Skin epidermis (tissue), 12 donors: ENCODE measurements around the gene S100PBP.
A peak's percentile ranks its signal among the peaks of the same experiment; 100 is the strongest.

Experiments used
- H3K27ac ChIP-seq, 21 experiments: fragments of 200-600 bp; sonication (generic) in 11 of 21; one replicate each; pipeline ENCODE4 v1.5.0; 2020; ENCODE audit warnings: mild to moderate bottlenecking in 3 of 21, inconsistent platforms in 2 of 21, moderate library complexity in 2 of 21
- H3K4me3 ChIP-seq, 7 experiments: fragments of 200-600 bp; sonication (generic) in 2 of 7; one replicate each; pipeline ENCODE4 v1.5.0; 2020; ENCODE audit warnings: inconsistent platforms in 2 of 7, mild to moderate bottlenecking in 2 of 7, moderate library complexity in 1 of 7

The S100PBP gene

DNA sequence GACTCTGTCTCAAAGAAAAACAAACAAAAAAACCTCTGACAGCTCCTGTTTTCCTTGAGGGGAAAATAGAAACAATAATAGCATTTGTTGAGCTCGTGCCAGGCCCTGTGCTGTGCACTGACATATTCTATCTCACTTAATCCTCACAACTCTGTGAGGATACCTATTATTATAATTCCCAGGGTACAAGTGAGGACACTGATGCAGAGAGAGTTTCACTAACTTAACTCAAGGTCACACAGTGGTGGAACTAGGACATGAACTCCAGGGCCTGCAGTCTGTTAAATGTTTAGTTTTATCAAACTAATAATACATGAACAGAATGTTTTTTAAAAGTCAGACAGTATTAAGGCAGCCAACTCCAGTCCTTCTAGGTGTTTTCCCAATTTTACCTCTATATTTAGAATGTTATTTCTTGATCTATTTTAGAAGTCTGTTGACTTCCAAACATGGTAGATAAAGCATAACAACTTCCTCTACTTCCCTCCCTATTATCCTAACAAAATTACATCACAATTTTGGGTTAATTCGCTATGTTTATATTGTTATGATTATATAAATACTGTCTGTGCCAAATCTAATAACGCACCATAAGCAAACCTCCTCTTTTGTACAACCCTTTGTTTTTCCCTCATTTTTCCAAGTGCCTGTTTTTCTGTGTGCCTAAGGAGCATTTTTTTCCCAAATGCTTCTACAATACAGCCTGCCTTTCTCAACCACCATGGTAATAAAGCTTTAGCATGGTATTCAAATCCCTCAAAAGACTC lies 48.4 kb downstream of the S100PBP start:
- H3K4me3 ChIP-seq = no peak overlapping the region
- no peak overlapping the region for H3K27ac ChIP-seq

GRCh38 chr1:32867151-32867550 lies 49.7 kb downstream of the S100PBP start:
- no peak overlapping the region for H3K27ac ChIP-seq
- H3K4me3 ChIP-seq = no peak overlapping the region

DNA sequence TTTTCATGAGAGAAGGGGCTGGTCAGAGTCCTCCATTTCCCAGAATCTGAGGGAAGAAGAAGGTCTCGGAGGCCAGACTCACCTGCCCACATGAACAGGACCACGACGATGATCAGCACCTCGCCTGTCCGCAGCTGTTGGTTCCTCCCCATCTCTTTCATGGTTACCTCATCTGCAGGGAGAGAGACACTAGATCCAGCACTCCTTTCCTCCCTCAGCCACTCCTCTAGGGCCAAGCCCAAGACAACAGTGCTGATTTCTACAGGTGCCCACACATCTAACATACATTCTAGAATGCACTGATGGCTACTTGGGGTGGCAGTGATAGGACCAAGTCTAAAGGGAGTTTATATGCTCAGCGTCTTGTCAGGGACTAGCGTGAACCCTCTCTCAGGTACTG lies 50.2 kb downstream of the S100PBP start:
- Histone ChIP-seq H3K4me3 (no peak overlapping the region), H3K27ac (no peak overlapping the region)

- H3K27ac ChIP-seq = no peak overlapping the region
- H3K4me3 ChIP-seq = no peak overlapping the region
These were observed 50.6 kb downstream of the S100PBP start for GRCh38 chr1:32868085-32868484.

DNA sequence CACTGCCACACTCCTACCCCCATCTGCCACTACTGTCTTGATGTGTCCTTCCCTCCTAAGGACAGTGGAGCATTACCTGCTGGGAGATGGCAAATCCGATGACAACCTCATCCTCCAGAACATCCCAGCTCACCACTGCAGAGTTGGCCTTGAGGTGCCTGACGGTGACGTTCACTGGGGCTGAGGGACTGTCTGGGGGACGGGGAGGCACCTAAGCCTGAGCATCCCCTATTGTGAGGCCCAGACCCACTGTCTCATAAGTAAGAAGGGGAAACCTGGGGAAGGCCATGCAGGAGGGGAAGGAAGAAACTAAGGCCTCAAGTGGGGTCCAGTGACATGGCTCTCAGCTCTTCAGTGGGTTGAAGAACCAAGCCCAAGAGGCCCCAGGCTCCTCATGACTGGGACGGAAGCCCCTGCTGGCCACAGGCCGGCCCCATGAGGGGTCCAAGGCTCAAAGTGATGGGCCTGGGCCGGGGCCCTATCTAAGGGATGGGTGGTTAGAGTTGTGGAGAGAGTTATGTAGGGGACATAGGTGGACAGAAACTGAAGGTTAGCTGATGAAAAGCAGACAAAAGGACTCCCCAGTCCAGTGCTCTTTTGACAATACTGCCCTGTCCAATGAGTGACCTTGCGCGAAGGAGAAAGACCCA lies 51.5 kb downstream of the S100PBP start:
- Histone ChIP-seq H3K4me3 (no peak overlapping the region), H3K27ac (no peak overlapping the region)

DNA sequence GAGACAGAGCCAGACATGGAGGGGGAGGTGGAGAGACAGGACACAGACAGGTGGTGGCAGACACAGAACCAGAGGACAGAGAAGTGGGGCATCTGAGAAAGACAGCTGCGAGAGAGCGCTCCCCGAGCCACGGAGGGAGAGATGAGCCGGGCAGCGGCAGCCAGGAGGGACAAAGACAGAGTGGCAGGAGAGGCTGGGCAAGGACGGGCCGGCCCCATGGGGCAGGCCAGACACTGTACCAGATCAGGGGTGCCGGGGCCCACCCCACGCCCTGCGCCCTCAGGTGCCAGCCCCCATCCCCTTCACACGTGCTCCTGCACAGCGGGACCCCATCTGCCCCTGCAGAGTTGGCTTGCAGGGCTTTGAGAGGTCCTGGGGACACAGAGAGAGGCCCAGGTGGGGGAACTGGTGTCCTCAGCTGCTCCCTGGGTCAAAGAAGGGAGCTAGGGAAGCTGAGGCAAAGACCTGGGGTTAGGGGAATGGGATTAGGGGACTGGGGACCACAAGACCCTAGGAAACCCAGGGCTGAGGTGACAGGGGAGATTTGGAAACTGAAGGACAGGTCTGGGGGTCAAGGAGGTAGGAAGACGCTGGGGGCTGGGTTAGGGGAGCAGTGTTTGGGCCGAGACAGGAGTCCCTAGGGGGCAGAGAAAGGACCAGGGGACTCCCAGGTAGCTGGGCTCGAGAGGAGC lies 52.6 kb downstream of the S100PBP start:
- Histone ChIP-seq H3K4me3 (peak overlapping the region in 1 of 7 experiments; percentile 42), H3K27ac (no peak overlapping the region)

DNA sequence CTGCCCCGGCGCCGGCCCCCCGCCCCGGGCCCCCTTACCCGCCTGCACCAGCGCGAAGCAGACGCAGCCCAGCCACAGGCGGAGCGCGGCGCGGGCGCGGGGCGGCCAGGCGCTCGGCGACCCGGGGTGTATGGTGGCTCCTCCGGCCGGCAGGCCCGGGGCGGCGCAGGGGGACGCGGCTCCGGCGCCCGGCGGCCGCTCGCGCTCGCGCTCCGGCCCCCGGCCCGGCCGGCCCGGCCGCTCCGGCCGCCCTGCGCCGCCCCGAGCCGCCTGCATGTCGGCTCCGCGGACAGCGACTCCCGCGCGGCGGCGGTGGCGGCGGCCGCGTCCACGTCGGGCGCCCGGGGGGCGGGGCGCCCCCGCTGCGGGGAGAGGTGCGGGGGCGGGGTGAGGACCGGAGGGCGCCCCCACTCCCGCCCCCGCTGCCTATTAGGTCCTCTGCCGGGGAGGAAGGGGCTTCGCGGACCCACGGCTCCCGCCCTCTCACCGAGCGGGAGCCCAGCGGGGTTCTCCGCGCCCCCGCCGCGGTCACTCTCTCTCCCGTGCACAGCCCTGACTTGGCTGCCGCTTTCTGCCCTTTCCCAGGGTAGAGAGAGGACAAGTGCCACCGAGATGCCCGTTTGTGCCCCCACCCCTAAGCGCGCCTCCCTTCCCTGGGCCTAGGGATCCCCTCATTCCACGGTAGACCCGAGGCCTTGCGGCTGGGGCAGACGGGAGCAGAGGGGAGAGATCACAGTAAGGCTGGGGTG lies 53.3 kb downstream of the S100PBP start, which contains the start of gene FNDC5:
TSS of gene FNDC5 (minus strand) at position 298 of the 749 bp plus-strand sequence.
- Histone ChIP-seq H3K4me3 (peak within 1 kb of the TSS in 5 of 7 experiments; percentile 12 to 42 (median 25)), H3K27ac (peak within 1 kb of the TSS in 1 of 21 experiments; percentile 33)

GRCh38 chr1:32871364-32872191 lies 54.1 kb downstream of the S100PBP start:
- H3K4me3 ChIP-seq = peak overlapping the region in 1 of 7 experiments; percentile 37
- H3K27ac ChIP-seq = peak overlapping the region in 1 of 21 experiments; percentile 33

DNA sequence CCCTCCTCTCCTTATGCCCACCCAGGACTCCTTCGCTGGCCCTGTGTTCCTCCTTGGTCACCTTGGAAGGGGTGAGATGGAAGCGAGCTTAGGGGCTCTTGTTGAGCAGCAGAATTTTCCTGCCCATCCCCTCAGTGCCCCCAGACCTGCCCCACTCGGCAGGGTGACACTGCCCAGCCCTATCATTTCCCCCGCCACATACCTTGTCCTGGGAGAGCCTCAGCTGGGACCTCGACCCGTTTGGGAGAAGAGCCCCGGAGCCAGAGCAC lies 54.7 kb downstream of the S100PBP start:
- H3K27ac ChIP-seq = no peak overlapping the region
- H3K4me3 ChIP-seq = no peak overlapping the region

GRCh38 chr1:32873484-32873883 lies 56.0 kb downstream of the S100PBP start:
- Histone ChIP-seq H3K4me3 (no peak overlapping the region), H3K27ac (no peak overlapping the region)

DNA sequence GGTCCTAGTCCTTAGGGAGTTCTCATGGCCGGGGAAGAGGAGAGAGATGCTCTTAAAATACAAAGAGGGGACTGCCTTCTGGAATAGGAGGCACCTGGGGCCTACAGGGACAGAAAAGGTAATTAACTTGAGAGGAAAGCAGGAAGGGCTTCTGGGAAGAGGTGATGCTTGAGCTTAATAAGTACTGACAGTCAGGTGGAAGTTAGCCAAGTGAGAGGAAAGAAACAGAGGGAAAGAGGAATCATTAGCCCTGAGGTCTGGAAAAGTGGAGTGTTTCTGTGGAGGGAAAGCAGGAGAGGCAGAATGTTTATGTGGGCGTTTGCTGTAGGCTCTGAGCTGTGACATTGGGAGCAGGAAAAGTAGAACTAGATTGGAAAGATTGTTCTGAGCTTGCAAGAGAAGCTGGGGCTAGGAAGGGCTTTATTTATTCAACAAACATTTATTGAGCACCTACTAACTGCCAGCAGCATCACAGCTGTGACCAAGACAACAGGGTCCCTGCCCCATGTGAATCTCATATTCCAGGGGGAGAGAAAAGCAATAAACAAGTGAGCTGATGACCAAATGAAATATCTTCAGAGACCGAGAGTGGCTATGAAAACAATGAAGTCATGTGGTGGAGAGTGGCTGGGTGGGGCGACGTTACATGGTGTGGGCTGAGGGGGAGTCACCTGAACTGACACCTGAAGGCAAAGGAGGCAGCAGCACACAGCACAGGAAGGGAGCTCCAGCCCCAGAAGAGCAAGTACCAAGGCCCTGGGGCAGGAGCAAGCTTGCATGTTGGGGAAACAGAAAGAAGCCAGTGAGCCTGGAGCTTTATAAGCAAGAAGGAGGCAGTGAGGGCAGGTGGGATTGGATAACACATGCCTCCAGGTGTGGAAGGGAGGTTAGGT lies 57.7 kb downstream of the S100PBP start:
- Histone ChIP-seq H3K27ac (no peak overlapping the region), H3K4me3 (no peak overlapping the region)

DNA sequence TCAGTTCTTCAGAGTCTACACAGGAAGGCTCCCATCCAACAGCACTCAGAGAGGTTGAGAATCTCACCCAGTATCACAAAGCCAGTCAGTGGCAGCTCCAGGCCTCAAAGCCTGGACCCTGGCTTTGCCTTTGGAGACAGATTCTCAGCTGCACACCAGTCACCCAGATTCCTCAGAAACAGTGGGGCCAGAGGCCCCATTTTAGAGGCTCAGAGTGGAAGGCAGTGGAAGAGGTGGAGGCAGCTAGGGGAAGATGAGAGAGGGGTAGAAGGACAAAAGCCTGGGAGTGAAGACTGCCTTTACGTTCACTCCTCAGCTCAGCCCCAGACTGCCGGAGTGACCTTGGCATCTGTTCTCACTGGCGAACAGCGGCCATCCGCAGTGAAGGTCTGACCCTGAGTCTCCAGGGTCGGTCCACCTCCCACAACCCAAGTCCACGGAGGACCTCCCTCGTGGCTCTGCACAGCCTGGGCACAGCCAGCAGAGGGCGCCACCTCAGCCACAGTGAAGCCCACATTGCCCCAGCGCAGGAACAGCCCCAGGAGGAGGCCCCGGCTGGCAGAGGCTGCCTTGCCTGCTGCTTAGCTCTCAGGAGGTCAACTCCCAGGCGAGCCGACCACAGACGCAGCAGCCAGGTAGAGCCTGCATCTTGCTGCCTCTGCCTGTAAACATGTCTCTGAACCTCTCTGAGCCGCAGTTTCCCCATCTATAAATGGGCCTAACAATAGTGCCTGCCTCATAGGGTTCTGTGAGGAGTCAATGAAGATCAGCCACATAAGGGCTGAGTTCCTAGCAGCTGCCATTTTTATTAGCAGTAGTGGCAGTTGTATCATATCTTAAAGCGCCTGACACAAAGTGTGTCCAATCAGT lies 59.1 kb downstream of the S100PBP start:
- Histone ChIP-seq H3K27ac (no peak overlapping the region), H3K4me3 (no peak overlapping the region)

GRCh38 chr1:32877211-32878110 lies 60.0 kb downstream of the S100PBP start:
- no peak overlapping the region for H3K27ac ChIP-seq
- H3K4me3 ChIP-seq = no peak overlapping the region

DNA sequence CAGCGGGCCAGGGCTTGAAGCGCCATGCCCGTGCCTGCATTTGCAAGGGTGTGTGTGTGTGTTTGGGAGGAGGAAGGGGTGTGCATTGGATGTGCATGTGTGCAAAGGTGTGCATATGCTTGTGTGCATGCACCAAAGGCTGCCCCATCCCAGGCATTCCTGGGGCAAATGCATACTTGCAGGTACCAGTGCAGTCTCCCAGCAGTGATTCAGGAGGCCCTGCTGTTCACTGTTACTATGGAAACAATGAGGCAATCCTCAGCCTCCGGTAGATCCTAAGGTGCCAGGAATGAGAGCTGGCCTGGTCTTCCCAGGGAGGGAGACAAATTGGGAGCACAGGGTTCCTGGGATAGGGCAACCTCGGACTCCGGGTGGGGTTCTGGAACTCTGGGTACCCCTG lies 60.7 kb downstream of the S100PBP start:
- Histone ChIP-seq H3K27ac (no peak overlapping the region), H3K4me3 (no peak overlapping the region)

DNA sequence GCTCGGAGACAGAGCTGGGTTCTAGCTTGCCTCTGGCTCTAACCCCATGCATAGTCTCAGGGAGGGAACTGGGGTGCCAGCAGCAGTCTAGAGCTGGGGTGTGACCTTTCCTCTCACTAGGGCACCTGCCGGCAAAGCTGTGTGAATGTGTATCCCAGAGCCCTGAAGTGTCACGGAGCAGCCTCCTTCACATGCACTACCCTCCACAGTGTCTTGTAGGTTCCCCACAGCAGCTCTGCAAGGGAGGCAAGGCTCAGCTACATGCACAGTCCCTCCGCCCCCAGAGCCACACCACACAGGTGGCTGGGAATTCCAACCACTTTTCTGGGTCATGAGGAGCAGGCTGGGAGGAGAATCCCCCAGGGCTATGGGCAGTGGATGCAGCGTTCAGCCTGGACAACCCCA lies 61.2 kb downstream of the S100PBP start:
- Histone ChIP-seq H3K4me3 (no peak overlapping the region), H3K27ac (no peak overlapping the region)

GRCh38 chr1:32881291-32881690 lies 63.8 kb downstream of the S100PBP start:
- no peak overlapping the region for H3K27ac ChIP-seq
- no peak overlapping the region for H3K4me3 ChIP-seq
